ENCODE results near the gene PPP1R37. TPM values are rescaled to one million over a fixed set of nuclear protein-coding genes. Genes with fewer than 3 reads are reported as not detected.

The PPP1R37 gene
- total RNA-seq, 3 donors from 2014 or later (not counting 1 experiment from before 2014, with no cell fraction given): 23.8 to 29.3 (median 25.0) TPM

- no peak for TF ChIP-seq CTCF (IDR thresholded peaks at IDR 0.05)
- H3K27ac ChIP-seq (ENCODE audit: low read length): no peak overlapping the region
- DNase-seq (no peak), ATAC-seq (peak in 1 of 3 donors; percentile 33)
- H3K4me3 ChIP-seq (ENCODE audit: low read length): no peak overlapping the region
- no peaks in the 10 kb centered on the region for H3K9me3 Mint-ChIP-seq
- no peaks in the 10 kb centered on the region for H3K27me3 Mint-ChIP-seq (ENCODE audit: low read depth in 2 of 2)
- 66% methylated on average over 8 of the region's 8 CpGs for WGBS (ENCODE audit: insufficient coverage)
- H3K36me3 Mint-ChIP-seq: no peaks in the 10 kb centered on the region
- peaks cover 21% of the 10 kb centered on the region for H3K4me1 ChIP-seq (ENCODE audit: control insufficient read depth, insufficient read depth, low read length)
- no peaks in the 10 kb centered on the region for H3K36me3 ChIP-seq (ENCODE audit: control insufficient read depth, insufficient read depth, low read length)
- no peak overlapping the region for H3K4me3 Mint-ChIP-seq
- peaks cover 10 to 25% of the 10 kb centered on the region in 2 donors for H3K4me1 Mint-ChIP-seq
- no peaks in the 10 kb centered on the region for H3K27me3 ChIP-seq (ENCODE audit: control insufficient read depth, insufficient read depth, low read length)
- intact Hi-C loops (cut with micrococcal nuclease): no loop called here
- peak overlapping the region; percentile 14 to 71 for H3K27ac Mint-ChIP-seq
- no peaks in the 10 kb centered on the region for H3K9me3 ChIP-seq (ENCODE audit: control insufficient read depth, insufficient read depth, low read length)
Observed at GRCh38 chr19:45133661-45134060, 40.7 kb downstream of the PPP1R37 start.

GRCh38 chr19:45135176-45135885, 42.4 kb downstream of the PPP1R37 start:
- no peak overlapping the region for H3K27ac ChIP-seq (ENCODE audit: low read length)
- Mint-ChIP-seq H3K27ac (no peak overlapping the region), H3K36me3 (no peaks in the 10 kb centered on the region), H3K4me1 (peaks cover 10 to 25% of the 10 kb centered on the region in 2 donors), H3K27me3 (ENCODE audit: low read depth in 2 of 2) (no peaks in the 10 kb centered on the region), H3K4me3 (no peak overlapping the region), H3K9me3 (no peaks in the 10 kb centered on the region)
- no peak for TF ChIP-seq CTCF (IDR thresholded peaks at IDR 0.05)
- H3K27me3 ChIP-seq (ENCODE audit: control insufficient read depth, insufficient read depth, low read length): no peaks in the 10 kb centered on the region
- DNase-seq (no peak), ATAC-seq (no peak)
- H3K4me3 ChIP-seq (ENCODE audit: low read length): no peak overlapping the region
- no peaks in the 10 kb centered on the region for H3K9me3 ChIP-seq (ENCODE audit: control insufficient read depth, insufficient read depth, low read length)
- H3K4me1 ChIP-seq (ENCODE audit: control insufficient read depth, insufficient read depth, low read length): peaks cover 21% of the 10 kb centered on the region
- WGBS (ENCODE audit: insufficient coverage): 97% methylated on average over 21 of the region's 21 CpGs
- no peaks in the 10 kb centered on the region for H3K36me3 ChIP-seq (ENCODE audit: control insufficient read depth, insufficient read depth, low read length)
- intact Hi-C loops (cut with micrococcal nuclease): no loop called here

DNA sequence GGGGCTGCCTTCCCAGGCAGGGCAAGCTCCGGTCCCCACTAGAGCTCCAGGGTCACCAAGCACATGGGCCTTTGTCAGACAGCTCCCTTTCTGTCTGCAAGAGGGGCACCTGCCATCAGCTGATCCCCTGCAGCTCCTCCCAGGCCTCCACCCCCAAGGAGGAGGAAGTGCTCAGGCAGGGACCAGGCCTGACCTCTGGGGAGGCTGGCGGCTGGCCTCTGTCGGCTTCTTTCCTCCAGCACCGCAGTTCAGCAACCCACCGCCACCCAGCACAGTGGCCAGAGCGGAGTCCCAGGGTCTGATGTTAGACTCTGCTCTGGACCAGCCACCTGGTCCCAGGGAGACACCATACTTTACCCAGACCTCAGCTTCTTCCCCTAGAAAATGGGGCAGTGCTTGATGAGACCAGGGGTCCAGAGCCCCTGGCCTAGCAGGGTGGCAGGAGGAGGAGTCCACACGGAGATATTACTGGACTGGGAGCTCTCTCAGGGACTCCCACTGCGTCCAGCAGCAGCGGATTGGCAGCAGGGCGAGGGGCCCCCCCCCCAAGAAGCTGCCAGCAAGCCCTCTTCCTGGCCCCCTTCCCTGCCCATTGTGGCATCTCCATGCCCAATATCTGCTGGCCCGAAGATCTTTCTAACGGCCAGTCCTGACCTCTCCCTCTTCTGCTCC, 43.7 kb downstream of the PPP1R37 start:
- 90% methylated on average over 12 of the region's 12 CpGs for WGBS (ENCODE audit: insufficient coverage)
- intact Hi-C loops (cut with micrococcal nuclease): no loop called here
- H3K27ac Mint-ChIP-seq: no peak overlapping the region

More for the DNA sequence above, 43.7 kb downstream of the PPP1R37 start:
- no peaks in the 10 kb centered on the region for H3K9me3 ChIP-seq (ENCODE audit: control insufficient read depth, insufficient read depth, low read length)
- H3K4me1 ChIP-seq (ENCODE audit: control insufficient read depth, insufficient read depth, low read length): peaks cover 21% of the 10 kb centered on the region
- Mint-ChIP-seq H3K36me3 (no peaks in the 10 kb centered on the region), H3K9me3 (no peaks in the 10 kb centered on the region), H3K4me1 (peaks cover 10 to 25% of the 10 kb centered on the region in 2 donors), H3K4me3 (no peak overlapping the region), H3K27me3 (ENCODE audit: low read depth in 2 of 2) (no peaks in the 10 kb centered on the region)
- ATAC-seq (no peak), DNase-seq (no peak)
- no peaks in the 10 kb centered on the region for H3K27me3 ChIP-seq (ENCODE audit: control insufficient read depth, insufficient read depth, low read length)
- no peak overlapping the region for H3K4me3 ChIP-seq (ENCODE audit: low read length)
- no peak overlapping the region for H3K27ac ChIP-seq (ENCODE audit: low read length)
- TF ChIP-seq CTCF (IDR thresholded peaks at IDR 0.05): no peak
- H3K36me3 ChIP-seq (ENCODE audit: control insufficient read depth, insufficient read depth, low read length): peaks cover 4% of the 10 kb centered on the region

All from natural killer cell (primary cell).